HFFc6 (cell line): ENCODE measurements around the gene CPSF2. TPM values are rescaled to one million over a fixed set of nuclear protein-coding genes. Genes with fewer than 3 reads are reported as not detected.

Source experiments
- DNase-seq: peaks from one replicate; pipeline ENCODE4 v3.0.0-alpha.2; 2018
- H3K27ac Mint-ChIP-seq: 2 replicates; pipeline ENCODE4 v1.8.0; 2020; ENCODE audit warnings: mild to moderate bottlenecking, mixed read lengths
- H3K27me3 Mint-ChIP-seq: 2 replicates; pipeline ENCODE4 v1.8.0; 2021; ENCODE audit warnings: mild to moderate bottlenecking, moderate library complexity, mixed read lengths; ENCODE audit not compliant: insufficient read depth
- H3K36me3 Mint-ChIP-seq: 2 replicates; pipeline ENCODE4 v1.8.0; 2021; ENCODE audit warnings: low read depth, mixed read lengths
- H3K4me1 Mint-ChIP-seq: 2 replicates; pipeline ENCODE4 v1.8.0; 2020; ENCODE audit warnings: low read depth, mixed read lengths
- H3K4me3 Mint-ChIP-seq: 2 replicates; pipeline ENCODE4 v1.8.0; 2020; ENCODE audit warnings: mild to moderate bottlenecking, moderate library complexity, mixed read lengths
- H3K9me3 Mint-ChIP-seq: 2 replicates; pipeline ENCODE4 v1.8.0; 2020; ENCODE audit warnings: mild to moderate bottlenecking, mixed read lengths
- CTCF ChIP-seq: fragments of 200-600 bp; sonication (generic); IDR thresholded peaks from 2 replicates; pipeline ENCODE4 v1.5.0; 2021; ENCODE audit warnings: antibody characterized with exemption, mild to moderate bottlenecking
- total RNA-seq, 6 experiments: library from RNA; stranded (reverse); fragmentation: NEBNext Ultra II Directional; extraction: Animal tissue kit (Norgen Biotek cat#: 25700); gene quantifications; 2 replicates in 1 of 6; 3 replicates in 5 of 6; pipeline ENCODE4 v1.2.3, GENCODE V29; 2021

Gene CPSF2
- total RNA-seq, 6 experiments from 2014 or later = 88.6 to 116 (median 105) TPM

- DNase-seq = no peak
- no peak for TF ChIP-seq CTCF
- Mint-ChIP-seq H3K4me1 (peaks cover 17% of the 10 kb centered on the region), H3K9me3 (no peaks in the 10 kb centered on the region), H3K36me3 (no peaks in the 10 kb centered on the region), H3K27me3 (peaks cover 3% of the 10 kb centered on the region; the same call in 1 of the 2 replicates), H3K27ac (no peak overlapping the region), H3K4me3 (no peak overlapping the region)
Observed at GRCh38 chr14:92103363-92103989, 18.3 kb upstream of the CPSF2 start.

- H3K4me3 Mint-ChIP-seq = peak overlapping the region; percentile 97
- H3K36me3 Mint-ChIP-seq = no peaks in the 10 kb centered on the region
- H3K27me3 Mint-ChIP-seq = no peaks in the 10 kb centered on the region
- peak overlapping the region; percentile 97 for H3K27ac Mint-ChIP-seq
- no peaks in the 10 kb centered on the region for H3K9me3 Mint-ChIP-seq
- H3K4me1 Mint-ChIP-seq = peaks cover 7% of the 10 kb centered on the region; the same call in 1 of the 2 replicates
- DNase-seq = peak; percentile 29
- no peak for TF ChIP-seq CTCF
Observed at GRCh38 chr14:92105073-92105892, 16.5 kb upstream of the CPSF2 start.

GRCh38 chr14:92105893-92106142 is 16.0 kb upstream of the CPSF2 start:
- no peak for TF ChIP-seq CTCF
- peak overlapping the region; percentile 97 for H3K27ac Mint-ChIP-seq
- no peaks in the 10 kb centered on the region for H3K9me3 Mint-ChIP-seq
- H3K4me1 Mint-ChIP-seq = peaks cover 6% of the 10 kb centered on the region; the same call in 1 of the 2 replicates
- peak overlapping the region; percentile 97 for H3K4me3 Mint-ChIP-seq
- DNase-seq = no peak
- no peaks in the 10 kb centered on the region for H3K36me3 Mint-ChIP-seq
- H3K27me3 Mint-ChIP-seq = no peaks in the 10 kb centered on the region

- Mint-ChIP-seq H3K27me3 (no peaks in the 10 kb centered on the region), H3K9me3 (no peaks in the 10 kb centered on the region), H3K4me3 (peak within 1 kb of the TSS; percentile 97), H3K4me1 (peaks cover 6% of the 10 kb centered on the region; the same call in 1 of the 2 replicates), H3K36me3 (no peaks in the 10 kb centered on the region), H3K27ac (peak within 1 kb of the TSS; percentile 97)
- TF ChIP-seq CTCF = peak; percentile 78
- peak; percentile 98 for DNase-seq
Observed at GRCh38 chr14:92106143-92106926, 15.4 kb upstream of the CPSF2 start, which contains the start of gene ATXN3. Gene ATXN3 (minus strand): TSS chr14:92106582. CDS start chr14:92106552, 30 bp downstream.

- H3K9me3 Mint-ChIP-seq = no peaks in the 10 kb centered on the region
- H3K4me3 Mint-ChIP-seq = no peak overlapping the region
- DNase-seq = no peak
- no peak overlapping the region for H3K27ac Mint-ChIP-seq
- no peaks in the 10 kb centered on the region for H3K36me3 Mint-ChIP-seq
- no peak for TF ChIP-seq CTCF
- H3K27me3 Mint-ChIP-seq = no peaks in the 10 kb centered on the region
- peaks cover 12% of the 10 kb centered on the region for H3K4me1 Mint-ChIP-seq
Observed at GRCh38 chr14:92108345-92109254, 13.2 kb upstream of the CPSF2 start.
